Osteoblast (primary cell): ENCODE results near the gene DPP10. TPM values are rescaled to one million over a fixed set of nuclear protein-coding genes. Genes with fewer than 3 reads are reported as not detected.
"Not testable (repeated sequence)": the region's sequence is repeated elsewhere in the genome, so short reads cannot be mapped to it uniquely, and the experiment has no call there.

Experiments
- DNase-seq: peaks from one replicate; pipeline ENCODE4 v3.0.0; 2011; ENCODE audit warnings: low spot score, mixed read lengths; ENCODE audit not compliant: insufficient read length; ENCODE audit errors: missing footprints
- H2AFZ ChIP-seq: 2 replicates; pipeline ENCODE4 v1.6.0; 2011; ENCODE audit warnings: mild to moderate bottlenecking, low read length
- H3K27ac ChIP-seq: 2 replicates; pipeline ENCODE4 v1.5.1; 2011; ENCODE audit warnings: mild to moderate bottlenecking, low read depth, low read length, moderate library complexity
- H3K27me3 ChIP-seq: 2 replicates; pipeline ENCODE4 v1.6.0; 2012; ENCODE audit warnings: mild to moderate bottlenecking, control low read depth, inconsistent platforms, low read length, moderate library complexity; ENCODE audit not compliant: insufficient read depth
- H3K36me3 ChIP-seq: 2 replicates; pipeline ENCODE4 v1.5.1; 2011; ENCODE audit warnings: mild to moderate bottlenecking, low read length, control low read depth, moderate library complexity; ENCODE audit not compliant: insufficient read depth
- H3K4me1 ChIP-seq: 2 replicates; pipeline ENCODE4 v1.5.1; 2011; ENCODE audit warnings: mild to moderate bottlenecking, low read length, control low read depth, moderate library complexity; ENCODE audit not compliant: insufficient read depth
- H3K4me2 ChIP-seq: 2 replicates; pipeline ENCODE4 v1.6.0; 2011; ENCODE audit warnings: mild to moderate bottlenecking, low read length; ENCODE audit not compliant: insufficient read depth
- H3K4me3 ChIP-seq: fragments of 200-600 bp; sonication (generic); 3 replicates; pipeline ENCODE4 v1.5.1; 2012; ENCODE audit warnings: mild to moderate bottlenecking, low read length, inconsistent platforms; ENCODE audit not compliant: insufficient read depth
- H3K79me2 ChIP-seq: 2 replicates; pipeline ENCODE4 v1.6.0; 2012; ENCODE audit warnings: mild to moderate bottlenecking, low read length, control low read depth, inconsistent platforms; ENCODE audit not compliant: insufficient read depth
- H3K9me3 ChIP-seq: 2 replicates; pipeline ENCODE4 v1.5.1; 2011; ENCODE audit warnings: low read depth, low read length, control low read depth
- H4K20me1 ChIP-seq: 2 replicates; pipeline ENCODE4 v1.6.0; 2012; ENCODE audit warnings: mild to moderate bottlenecking, low read length, control low read depth; ENCODE audit not compliant: insufficient read depth
- CTCF ChIP-seq: IDR thresholded peaks from 2 replicates; pipeline ENCODE4 v1.5.1; 2011; ENCODE audit warnings: mild to moderate bottlenecking, low read depth, low read length, moderate library complexity; ENCODE audit errors: extremely low read depth
- total RNA-seq: library from RNA; depleted of rRNA; stranded (reverse); fragments of >200 nt; gene quantifications from 2 replicates; pipeline ENCODE4 v1.2.3, GENCODE V29; 2012

The DPP10 gene
- total RNA-seq, 1 donor: not detected

DNA sequence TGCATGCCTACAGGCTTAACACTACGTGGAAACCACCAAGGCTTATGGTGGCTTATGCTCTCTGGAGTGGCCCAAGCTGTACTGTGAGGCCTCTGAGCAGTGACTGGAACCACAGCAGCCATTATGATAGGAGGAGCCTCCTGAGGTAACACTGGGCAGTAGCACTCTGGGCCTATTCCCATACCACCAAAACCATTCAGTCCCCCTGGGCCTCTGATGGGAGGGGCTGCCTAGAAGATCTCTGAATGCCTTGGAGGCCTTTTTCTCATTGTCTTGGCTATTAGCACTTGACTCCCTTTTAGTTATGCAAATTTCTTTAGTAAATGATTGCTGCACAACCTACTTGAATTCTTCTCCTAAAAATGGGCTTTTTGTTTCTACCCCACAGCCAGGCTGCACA is 985.0 kb downstream of the DPP10 start:
- no peaks in the 10 kb centered on the region for H3K27me3 ChIP-seq
- H3K4me2 ChIP-seq: no peak overlapping the region
- no peak overlapping the region for H3K27ac ChIP-seq
- H3K9me3 ChIP-seq: peaks cover 2% of the 10 kb centered on the region
- DNase-seq: no peak
- no peaks in the 10 kb centered on the region for H3K4me1 ChIP-seq
- no peak overlapping the region for H3K4me3 ChIP-seq
- no peaks in the 10 kb centered on the region for H3K36me3 ChIP-seq
- H4K20me1 ChIP-seq: no peaks in the 10 kb centered on the region
- TF ChIP-seq CTCF: no peak
- no peaks in the 10 kb centered on the region for H3K79me2 ChIP-seq
- no peak overlapping the region for H2AFZ ChIP-seq

DNA sequence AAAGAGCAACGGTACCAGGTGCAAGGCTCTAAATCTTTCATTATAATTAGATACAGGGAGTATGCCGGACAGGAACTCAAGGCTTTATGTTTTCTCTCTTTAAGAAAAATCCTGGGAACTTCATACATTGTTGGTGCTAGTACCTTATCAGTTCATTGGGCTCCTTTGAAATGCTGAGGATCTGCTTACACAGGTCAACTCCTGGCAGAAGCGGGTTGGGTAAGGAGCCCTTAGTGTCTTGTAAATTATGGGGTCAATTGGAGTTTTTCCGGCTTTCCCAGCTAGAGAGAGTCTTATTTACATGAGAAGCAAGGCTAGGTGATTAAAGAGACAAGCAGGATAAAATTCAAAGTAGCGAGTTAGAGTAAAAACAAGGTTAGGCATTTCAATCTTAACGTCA is 998.3 kb downstream of the DPP10 start:
- H3K27me3 ChIP-seq, H3K4me2 ChIP-seq, H4K20me1 ChIP-seq, H3K9me3 ChIP-seq, H3K36me3 ChIP-seq, H3K79me2 ChIP-seq, DNase-seq, H2AFZ ChIP-seq, H3K27ac ChIP-seq, H3K4me1 ChIP-seq, H3K4me3 ChIP-seq: not testable (repeated sequence)

DNA sequence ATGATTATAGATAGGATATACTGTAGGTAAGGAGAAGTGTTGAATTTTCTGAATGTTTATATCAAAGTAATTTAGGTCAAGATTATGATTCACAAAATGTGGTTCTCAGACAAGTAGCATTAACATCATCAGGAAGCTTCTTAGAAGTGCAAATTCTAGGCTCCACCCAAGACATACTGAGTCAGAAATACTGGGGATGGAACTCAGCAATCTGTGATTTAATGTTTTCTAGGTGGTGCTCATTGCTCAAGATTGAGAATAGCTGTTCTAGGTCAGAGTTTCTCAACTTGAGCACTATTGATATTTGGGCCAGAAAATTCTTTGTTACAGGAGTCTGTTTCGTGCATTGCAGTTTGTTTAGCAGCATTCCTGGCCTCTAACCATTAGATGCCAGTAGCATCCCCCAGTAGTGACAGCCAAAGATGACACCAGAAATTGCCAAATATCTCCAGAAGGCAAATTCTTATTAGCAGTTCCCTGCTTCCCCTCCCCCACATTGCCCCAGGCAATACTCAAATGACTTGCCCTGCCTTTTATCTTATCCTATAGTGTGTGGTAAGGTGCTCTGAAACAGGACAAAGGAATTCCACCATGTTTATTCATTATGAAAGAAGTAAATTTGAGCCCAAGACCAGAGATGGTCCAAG is 1001.2 kb downstream of the DPP10 start:
- Histone ChIP-seq H3K4me1 (no peaks in the 10 kb centered on the region), H3K4me2 (no peak overlapping the region), H3K4me3 (no peak overlapping the region), H4K20me1 (no peaks in the 10 kb centered on the region), H2AFZ (no peak overlapping the region), H3K27ac (no peak overlapping the region), H3K36me3 (no peaks in the 10 kb centered on the region), H3K79me2 (no peaks in the 10 kb centered on the region), H3K9me3 (no peaks in the 10 kb centered on the region), H3K27me3 (no peaks in the 10 kb centered on the region)
- no peak for DNase-seq
- no peak for TF ChIP-seq CTCF

DNA sequence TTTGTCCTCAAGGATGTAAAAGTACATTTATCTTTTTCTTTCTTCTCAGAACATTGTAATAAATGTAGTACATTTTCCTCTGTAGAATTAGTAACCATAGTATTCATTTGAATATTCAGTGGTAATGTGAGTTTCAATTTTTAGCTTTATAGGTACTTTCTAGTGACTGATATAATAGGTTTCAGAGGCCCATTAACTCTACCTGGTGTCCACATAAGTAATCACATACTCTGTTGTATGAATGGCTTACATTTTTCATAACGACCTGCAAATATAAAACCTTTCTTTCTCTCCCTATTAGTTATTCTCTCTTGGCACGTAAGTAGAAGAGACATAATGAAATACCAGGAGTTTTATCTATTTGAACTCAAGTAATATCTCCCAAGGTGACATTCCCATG is 1017.6 kb downstream of the DPP10 start:
- TF ChIP-seq CTCF: no peak
- Histone ChIP-seq H3K27me3 (no peaks in the 10 kb centered on the region), H3K79me2 (no peaks in the 10 kb centered on the region), H3K36me3 (no peaks in the 10 kb centered on the region), H4K20me1 (no peaks in the 10 kb centered on the region), H3K4me2 (no peak overlapping the region), H3K27ac (no peak overlapping the region), H3K4me1 (no peaks in the 10 kb centered on the region), H3K4me3 (no peak overlapping the region), H2AFZ (no peak overlapping the region), H3K9me3 (peaks cover 4% of the 10 kb centered on the region)
- no peak for DNase-seq
